Fibroblast of skin of right biceps (primary cell): ENCODE results near the gene GLIS1.
A peak's percentile ranks its signal among the peaks of the same experiment; 100 is the strongest.

Experiments
- DNase-seq: peaks from one replicate; pipeline ENCODE4 v3.0.0-alpha.2; 2013

The GLIS1 gene

DNA sequence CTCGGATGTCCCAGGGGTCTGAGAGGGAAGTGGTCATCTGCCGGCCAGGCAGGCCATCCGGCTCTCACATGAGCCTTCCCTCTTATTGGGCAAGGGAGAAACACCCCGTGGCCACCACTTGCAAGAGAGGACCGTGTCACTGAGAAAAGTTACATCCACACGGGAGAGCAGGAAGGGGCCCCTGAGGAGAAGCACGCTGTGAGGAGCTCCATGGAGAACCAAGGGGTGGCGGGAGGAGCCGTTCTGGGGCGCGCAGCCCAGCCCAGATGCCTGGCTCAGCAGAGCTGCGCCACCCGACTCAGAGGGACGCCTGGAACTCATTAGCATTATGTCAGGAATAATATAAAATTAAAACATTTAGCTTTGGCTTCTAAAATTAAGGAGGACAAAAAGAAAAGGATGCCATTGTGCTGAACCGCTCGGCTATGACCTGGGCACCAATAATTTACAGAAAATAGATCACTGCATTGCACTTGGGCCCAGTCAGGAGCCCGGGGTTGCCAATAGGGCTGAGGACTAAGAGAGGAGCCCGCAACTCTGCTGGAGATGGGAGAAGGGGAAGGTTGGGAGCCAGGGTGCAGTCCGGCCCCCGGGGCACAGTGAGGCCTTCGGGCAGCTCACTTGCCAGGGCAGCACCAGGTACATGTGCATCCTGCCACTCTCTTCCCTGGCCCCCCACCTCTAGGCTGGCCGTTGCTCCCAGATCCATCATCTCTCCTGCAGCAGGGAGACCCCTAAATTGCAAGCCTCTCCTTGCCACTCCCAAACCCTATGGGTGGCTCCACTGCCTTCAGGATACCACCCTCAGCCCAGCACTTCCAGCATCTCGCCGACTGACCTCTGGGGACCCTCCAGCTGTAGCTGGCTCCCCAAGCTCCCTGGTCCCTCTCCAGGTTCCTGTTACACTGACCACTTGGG, 194.9 kb downstream of the GLIS1 start:
- DNase-seq, result no peak

DNA sequence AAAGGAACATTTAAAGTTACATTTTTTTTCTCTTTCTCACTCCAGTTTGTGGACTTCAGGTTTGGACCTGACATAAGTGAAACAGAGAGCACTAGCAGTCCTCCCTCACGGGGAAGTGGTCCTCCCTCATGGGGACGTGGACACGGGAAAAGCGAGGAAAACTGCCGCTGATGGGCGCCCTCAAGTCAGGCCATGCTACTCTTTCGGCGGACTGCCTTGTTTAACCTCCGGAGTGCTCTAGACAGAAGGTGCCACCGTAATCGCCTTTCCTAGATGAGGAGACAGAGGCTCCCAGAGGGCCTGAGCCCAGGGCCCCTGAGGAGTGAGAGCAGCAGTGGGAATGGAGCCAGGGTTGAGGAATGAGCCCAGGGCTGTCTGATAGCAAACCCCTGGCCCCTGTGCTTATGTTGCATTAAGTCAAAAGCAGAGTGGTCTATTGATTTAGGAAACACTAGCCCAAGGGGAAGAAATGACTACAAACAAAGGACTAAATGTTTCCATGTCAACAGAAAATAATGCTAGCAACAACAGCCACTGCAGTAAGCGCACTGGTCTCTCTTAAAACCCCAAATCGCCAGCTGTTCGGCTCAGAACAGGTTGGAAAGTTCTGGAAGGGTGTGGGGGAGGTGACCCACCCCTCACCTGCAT, 195.7 kb downstream of the GLIS1 start:
- no peak for DNase-seq

DNA sequence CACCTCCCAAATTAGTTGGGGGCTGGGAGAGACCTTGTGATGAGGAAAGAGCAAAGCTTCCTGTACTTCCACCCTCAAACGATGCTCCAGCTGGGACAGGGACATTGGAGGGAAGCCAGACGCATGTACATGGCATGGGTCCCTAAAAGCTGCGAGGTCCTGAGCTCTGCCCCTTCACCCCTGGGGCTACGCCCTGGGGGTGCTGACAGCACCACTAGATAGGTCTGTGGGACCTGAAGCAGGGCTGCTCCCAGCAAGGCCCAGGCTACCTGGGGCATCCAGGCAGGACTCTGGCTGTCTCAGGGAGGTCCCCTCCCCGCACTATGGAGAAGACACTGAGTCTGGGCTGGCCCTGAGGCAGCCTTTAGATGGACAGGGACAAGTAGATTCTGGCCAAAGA, 196.4 kb downstream of the GLIS1 start:
- DNase-seq, result no peak

DNA sequence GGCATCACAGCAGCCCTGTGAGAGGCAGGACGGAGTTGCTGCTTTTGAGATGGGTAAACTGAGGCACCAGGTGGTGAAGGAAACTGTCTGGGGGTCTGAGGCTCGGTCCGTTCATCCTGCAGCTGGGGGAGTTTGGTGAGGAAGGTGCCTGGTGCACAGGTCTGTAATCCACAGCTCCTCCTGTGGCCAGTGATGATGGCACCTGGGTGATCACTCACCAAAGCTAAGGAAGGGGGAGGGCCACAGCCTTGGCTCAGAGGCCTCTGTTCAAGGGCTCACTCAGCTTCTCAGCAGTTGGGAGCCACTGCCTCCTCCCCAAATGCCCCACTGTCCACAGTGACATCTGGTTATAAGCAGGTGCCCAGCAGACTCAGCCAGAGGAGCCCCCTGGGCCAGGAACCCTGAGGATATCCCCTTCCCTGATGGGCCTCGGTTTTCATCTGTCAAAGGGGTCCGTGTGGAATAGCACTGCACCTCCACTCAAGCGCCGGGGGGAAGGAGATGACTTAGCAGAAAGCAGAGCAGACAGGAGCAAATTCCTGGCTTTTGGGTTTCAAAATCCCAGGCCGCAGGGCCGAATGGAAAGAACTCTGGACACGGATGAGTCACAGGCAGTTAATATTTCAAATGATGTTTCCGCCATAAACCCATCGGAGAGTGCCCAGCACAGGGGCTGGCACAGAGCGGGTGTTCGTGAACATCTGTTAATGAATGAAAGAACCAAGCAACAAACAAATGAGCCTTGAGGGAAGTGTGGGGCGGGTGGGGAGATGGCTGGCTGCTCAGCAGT, 197.0 kb downstream of the GLIS1 start:
- DNase-seq, result peak; percentile 79

DNA sequence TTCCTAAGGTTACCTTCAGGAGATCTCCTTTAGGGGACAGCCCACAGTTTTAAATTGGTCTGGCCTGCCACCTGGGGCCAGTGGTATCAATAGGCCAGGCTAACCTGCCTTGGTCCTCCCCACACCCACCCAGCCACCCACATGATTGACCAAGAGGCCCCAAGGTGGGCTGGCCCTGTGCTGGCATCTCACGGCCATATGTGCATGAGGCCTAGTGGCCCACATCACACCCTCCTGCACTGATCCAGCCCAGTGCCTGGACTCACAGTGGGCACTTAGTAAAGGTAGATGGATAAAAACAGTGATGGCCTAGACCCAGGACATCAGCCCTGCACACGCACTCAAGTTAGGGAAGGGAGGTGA, 197.7 kb downstream of the GLIS1 start:
- DNase-seq, result no peak

DNA sequence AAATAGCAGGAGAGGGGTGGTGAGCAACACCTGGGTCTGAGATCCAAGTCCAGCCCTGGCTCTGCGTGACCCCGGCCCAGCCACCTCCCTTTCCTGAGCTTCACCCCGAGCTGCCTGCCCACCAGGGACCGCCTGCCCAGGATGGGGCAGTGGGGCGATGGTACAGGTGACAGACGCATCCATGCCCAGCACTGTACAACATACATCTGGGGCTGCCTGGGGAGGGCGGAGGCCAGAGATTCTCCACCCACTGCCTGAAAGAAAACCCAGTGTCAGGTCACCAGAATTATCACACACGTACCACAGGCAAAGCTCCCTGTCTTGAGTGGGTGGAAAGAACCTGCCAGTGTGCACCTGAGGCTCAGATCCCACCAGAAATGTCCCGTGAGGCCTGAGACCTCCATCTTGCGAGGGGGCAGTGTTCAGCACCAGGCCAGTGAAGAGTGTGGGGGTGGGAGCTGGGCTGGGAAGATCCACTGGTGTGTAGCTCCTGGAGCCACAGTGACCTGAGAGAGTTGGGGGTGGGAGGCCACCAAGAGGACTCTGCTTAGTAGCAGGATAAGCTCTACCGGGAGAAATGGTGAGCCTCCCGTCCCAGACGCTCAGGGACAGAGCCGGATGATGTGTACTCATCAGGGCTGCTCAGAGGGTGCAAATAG, 198.2 kb downstream of the GLIS1 start:
- DNase-seq, result no peak

DNA sequence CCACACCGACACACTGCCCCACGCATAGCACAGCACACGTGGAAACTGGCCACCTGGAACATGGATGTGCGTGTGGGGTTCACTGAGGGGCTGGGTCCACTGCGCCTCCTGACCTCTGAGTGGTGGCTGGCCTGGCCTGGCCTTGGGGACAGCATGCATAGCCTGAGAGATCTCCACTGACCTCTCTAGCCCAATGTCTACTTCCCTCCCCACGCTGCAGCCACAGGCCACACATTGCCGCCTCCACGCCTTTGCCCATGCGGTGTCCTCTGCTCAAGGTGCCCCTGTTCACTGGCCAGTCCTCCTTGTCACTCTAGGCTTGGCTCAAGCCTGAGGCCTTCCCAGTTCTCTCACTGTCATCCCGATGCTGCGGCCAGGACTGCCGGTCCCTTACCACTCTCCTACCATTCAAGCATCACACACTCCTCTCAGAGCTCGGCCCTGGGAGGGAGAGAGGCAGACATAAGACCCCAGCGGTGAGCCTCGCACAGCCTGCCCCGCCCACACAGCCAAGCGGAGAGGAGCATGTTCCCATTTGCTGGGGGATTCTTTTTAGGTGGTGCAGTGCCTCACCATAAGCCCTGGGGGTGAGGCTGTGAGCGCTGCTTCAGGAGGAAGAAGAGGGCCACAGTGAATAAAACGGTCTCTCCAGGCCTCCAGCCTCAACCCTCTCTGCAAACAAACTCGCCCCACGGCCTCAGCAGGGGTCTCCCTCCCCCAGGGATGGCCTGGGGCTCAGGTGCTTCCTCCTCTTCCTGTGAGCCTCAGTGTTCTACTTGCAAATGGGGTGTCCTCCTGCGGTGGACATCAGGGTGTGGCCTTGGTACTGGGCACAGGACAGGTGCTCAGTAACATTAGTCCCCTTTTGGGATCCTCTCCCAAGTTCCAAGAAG, 199.0 kb downstream of the GLIS1 start:
- DNase-seq, result no peak

DNA sequence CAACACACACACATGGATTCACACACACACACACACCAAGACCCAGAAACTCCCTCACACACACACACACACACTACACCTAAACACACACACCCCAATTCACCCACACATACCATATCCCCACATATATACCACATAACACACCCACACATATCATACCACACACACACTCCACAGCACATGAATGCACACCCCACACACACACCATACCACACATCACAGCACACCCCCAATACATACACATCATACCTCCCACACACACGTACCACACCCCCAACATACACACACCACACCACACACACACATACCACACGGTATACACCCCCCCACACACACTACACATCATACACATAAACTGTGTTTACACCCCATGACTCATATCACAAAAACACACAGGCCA, 199.7 kb downstream of the GLIS1 start:
- no peak for DNase-seq

DNA sequence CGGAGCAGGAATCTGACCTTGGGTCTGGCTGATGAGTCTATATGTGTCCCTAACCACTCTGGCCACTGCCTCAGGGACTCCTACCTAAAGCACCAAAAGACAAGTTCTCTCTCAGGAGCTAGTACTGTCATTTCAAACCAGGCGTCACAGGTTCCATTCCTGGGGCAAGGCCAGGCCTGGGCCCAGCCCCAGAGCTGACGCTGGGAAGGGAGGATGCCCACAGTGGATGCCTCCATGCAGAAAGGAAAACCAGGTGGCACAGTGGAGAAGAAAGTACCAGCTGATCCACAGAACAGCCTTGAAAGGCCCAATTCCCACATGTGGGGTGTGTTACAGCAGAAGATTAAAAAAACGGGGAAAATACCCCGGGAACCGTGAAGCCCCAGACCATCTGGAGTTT, 202.4 kb downstream of the GLIS1 start:
- no peak for DNase-seq

DNA sequence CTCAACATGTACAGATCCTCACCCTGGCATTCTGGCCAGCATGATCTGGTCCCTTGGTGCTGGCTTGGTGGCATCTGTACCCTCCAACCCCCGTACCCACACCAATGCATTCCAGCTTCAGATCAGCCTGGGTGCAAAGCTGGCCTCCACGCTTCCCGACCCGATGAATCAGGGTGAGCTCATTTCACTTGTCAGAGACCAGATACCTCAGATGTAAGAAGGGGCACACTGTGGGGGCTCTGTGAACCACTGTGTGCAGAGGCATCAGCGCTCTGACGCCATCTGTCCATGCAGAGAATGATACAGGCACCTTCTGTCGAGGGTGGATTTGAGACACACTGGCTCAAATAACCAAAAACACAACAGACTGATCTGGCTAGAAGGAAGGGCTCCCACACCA, 203.1 kb downstream of the GLIS1 start:
- peak; percentile 37 for DNase-seq

DNA sequence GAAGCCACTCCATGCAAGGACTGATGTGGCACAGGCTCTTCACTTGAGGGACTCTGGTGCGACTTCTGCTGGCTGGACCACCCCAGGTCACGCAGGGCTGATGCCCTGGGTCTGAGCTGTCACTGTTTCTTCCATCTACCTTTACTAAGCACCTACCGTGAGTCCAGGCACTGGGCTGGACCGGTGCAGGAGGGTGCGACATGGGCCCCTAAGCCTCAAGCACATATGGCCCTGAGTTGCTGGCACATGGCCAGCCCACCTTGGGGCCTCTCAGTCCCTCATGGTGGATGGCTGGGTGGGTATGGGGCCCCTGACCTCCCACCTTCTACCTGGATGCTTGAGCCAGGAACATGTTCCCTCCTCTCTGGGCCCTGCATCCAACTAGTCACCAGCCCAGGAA, 203.7 kb downstream of the GLIS1 start:
- DNase-seq, result no peak

DNA sequence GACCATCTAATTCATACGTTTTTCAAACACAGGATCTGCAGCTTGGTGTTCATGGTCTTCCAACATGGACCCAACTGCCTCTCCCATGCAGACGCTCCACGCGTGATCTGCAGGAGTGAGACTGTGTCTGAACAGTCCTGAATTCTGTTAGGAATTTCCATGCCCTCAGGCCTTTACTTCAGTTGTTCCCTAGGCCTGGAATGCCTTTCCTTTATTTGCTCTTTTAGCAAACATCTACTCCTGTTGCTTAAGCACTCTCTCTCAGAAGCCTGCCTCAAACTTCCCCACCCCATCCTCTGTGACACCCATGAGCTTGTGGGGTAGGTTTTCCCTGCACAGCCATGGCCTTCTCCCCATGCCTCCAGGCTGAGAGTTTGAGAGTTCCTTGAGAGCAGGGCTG, 206.1 kb downstream of the GLIS1 start:
- DNase-seq, result no peak

DNA sequence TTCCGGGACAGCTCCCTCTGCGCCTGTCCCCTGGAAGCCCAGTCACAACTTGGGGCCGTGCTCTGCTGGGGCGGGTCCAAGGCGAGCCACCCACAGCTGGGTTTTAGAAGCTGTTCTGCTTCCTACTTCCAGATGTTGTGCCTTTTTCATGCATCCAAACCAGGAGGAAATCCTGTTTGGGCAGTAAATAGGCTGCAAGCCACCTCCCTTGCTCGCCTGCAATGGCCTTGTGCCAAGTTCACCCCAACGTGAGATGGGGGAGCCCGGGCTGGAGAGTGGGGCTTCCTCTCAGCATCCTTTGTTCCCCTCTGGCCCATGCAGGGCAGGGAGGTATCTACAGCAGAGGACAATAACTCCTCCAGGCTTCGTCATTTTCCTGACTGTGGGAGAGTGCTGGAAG, 206.6 kb downstream of the GLIS1 start:
- DNase-seq, result no peak

DNA sequence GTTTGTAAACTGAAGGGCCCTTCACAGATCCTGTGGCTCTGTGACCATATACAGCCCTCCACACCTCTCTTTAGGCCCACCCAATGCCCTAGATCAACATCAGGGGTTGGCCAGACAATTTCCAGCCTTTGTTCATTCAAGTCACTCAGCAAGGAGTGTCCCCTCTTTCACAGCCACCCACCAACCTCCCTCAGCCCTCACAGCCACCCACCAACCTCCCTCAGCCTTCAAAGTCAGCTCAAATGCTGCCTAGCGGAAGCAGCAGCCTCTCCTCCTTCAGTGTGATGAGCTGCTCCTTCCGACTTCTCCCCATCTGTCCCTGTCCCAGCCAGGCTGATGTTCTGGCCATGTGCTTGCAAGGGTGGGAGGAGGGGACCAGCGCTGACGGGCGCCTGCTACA, 208.4 kb downstream of the GLIS1 start:
- no peak for DNase-seq

DNA sequence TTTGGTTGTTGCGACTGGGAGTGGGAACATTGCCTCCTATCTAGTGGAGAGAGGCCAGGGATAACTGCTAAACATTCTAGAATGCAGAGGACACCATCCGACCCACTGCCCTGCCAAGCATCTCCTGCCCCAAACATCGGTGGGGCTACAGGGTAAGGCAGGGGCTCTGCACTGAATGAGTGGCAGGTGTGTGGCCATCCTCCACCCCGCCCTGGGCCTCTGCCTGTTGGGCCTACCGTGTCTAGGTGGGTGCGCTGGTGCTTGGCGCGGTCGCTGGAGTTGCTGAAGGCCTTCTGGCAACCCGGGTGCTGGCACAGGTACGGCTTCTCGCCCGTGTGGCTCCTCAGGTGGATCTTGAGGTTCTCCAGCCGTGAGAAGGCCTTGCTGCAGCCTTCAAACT, 209.4 kb downstream of the GLIS1 start:
- no peak for DNase-seq

DNA sequence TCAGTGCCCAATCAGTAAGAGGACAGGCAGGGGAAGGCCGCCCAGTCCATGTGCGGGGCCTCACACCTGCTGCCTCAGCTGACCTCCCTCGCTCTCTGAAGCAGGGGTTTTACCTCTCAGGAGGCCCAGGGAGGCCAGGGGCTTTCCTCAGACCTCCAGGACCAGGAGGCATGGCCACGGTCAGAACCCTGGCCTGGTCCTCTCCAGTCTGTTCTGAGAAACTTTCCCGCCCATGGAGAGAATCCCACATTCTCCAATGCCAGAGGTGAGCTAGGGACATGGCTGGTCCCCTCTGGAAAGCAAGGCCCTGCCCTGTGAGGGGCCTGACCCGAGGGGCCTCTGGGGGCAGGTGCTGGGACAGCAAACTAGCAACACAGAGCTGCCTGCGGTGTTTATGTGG, 211.6 kb downstream of the GLIS1 start:
- DNase-seq, result no peak

DNA sequence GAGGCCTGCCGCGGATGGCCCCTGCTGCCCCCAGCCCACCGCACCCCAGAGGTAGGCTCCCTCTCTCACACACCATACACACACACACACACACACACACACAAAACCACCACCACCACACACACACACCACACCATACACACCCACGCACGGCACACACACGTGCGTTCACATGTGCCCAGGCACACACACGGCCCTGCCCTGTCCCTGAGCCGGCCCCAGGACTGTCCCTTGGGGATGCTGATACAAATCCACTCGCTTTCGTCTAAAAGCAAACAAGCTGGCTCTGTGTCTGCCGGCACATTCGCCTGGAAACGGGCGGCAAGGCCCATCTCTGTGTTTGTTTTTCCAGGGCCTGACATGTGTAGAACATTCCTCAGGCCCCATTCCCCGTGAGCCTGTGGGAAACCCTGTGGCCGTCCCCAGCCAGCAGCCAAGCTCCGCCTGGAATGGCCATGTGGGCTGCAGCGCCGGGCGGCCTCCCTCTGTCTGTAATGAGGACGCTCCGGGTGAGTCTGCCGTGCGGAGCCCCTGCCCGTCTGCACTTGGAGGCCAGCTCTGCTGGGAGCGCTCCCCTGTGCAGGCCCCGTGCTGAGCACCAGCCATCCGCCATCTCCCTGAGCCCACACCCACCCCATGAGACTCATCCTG, 212.4 kb downstream of the GLIS1 start:
- DNase-seq, result peak; percentile 77

DNA sequence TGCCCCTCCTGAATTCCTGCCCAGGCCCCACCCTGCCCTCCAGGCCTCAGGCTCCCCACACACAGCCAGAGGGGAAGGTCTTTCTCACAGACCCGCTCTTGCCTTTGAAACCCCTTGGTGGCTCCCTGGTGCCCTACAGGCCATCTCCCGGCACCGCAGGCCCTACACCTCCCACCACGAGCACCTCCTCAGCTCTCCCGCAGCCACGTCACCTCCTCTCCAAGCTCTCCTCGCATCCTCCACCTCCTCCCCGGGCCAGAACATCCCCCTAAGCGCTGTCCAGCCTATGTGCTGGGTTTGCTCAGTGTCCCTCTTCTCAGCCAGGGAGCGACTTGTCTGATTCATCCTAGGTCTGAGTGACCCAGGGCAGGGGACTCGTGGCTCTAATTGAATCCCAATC, 213.4 kb downstream of the GLIS1 start:
- DNase-seq, result no peak

DNA sequence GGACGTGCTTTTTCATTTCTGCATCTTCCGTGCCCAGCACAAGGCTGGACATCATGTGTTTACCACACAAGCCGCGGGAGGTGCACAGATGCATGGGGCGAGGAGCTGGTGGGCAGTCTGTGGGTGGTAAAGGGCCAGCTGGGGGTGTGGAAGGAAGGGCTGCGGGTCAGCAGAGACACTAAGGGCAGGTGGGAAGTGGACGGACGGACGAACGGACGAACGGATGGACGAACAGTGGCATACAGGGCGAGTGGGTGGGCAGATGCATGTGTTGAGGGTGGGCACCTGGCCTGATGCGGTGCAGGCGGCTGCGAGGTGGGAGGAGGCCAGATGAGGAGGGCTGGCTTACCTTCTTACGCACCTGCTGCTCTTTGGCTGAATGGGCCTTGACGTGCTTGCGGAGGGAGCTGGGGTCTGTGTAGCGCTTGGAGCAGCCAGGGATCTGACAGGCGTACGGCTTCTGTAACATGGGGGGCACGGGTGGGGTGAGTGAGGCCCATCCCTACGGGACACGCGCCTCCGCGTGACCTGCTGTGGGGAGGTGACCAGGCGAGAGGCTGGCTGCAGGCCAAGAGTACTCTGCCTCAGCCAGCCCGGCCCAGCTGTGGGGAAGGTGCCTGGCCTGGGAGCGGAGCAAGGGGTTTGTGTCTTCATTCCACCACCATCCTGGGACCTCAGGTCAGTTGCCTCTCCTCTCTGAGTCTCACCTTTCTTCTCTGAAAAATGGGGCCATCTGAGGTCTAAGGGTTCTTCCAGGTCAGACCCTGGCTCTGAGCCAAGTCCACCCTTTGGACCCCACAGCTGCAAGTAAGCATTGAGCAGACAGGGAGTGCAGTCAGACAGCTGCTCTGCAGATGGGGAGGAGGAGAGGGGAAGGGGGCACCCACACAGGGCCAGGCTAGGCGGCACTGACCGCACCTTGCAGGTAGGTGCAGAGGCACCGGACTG, 214.3 kb downstream of the GLIS1 start:
- no peak for DNase-seq

DNA sequence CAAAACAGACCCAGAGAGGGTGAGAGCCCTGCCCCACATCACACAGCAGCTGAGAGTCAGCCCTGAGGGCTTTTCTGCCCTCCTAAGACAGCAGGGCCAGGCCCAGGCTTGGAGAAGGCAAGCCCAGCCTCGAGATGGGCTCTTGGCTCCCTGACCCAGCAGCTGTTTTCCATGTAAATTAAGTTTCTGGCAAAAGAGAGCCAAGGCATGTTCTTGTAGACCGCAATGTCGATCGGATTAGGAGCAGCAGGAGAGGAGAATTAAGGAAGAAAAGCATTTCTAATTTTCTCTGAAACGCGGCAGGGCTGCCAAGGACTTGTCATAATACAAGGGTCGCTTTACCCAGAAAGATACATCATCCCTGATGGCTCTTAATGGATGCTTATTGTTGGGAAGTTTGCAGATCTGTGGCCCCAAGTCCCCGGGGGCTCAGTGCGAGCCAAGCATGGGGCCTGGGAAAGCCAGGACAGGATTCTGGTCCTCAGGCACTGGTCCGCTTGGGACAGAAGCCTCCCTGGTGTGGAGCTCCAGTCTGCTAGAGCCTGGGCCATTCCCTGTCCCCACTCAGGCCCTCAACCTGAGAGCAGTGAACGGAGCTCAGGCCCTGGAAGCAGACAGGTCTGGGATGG, 216.9 kb downstream of the GLIS1 start:
- DNase-seq, result no peak
